GM21529 (cell line): Measurements from ENCODE around the gene DPP3.
"Not testable (repeated sequence)": the region's sequence is repeated elsewhere in the genome, so short reads cannot be mapped to it uniquely, and the experiment has no call there.

Source experiments
- ATAC-seq: cut with Tn5 transposase; IDR thresholded peaks from one replicate; pipeline ENCODE4 v1.9.1; 2021; ENCODE audit not compliant: unreplicated experiment

Gene DPP3

GRCh38 chr11:66530927-66531709, 50.9 kb downstream of the DPP3 start:
- ATAC-seq: no peak

- ATAC-seq: no peak
Observed at GRCh38 chr11:66531841-66532240, 51.6 kb downstream of the DPP3 start.

- no peak for ATAC-seq
Observed at GRCh38 chr11:66532784-66533183, 52.5 kb downstream of the DPP3 start.

- no peak for ATAC-seq
Observed at GRCh38 chr11:66539170-66539869, 59.1 kb downstream of the DPP3 start.

GRCh38 chr11:66539870-66540213, 59.6 kb downstream of the DPP3 start:
- no peak for ATAC-seq

GRCh38 chr11:66540598-66540997, 60.4 kb downstream of the DPP3 start:
- not testable (repeated sequence) for ATAC-seq

GRCh38 chr11:66541892-66542291, 61.7 kb downstream of the DPP3 start:
- no peak for ATAC-seq

GRCh38 chr11:66542362-66542761, 62.1 kb downstream of the DPP3 start:
- no peak for ATAC-seq

GRCh38 chr11:66543263-66544107, 63.3 kb downstream of the DPP3 start:
- peak; percentile 30 for ATAC-seq

- not testable (repeated sequence) for ATAC-seq
Observed at GRCh38 chr11:66544952-66545351, 64.7 kb downstream of the DPP3 start.

- peak; percentile 88 for ATAC-seq
Observed at GRCh38 chr11:66545701-66546367, 65.6 kb downstream of the DPP3 start, which contains the start of gene ZDHHC24. ZDHHC24 (minus strand) TSS chr11:66546048; CDS start chr11:66546003, 45 bp downstream.

- no peak for ATAC-seq
Observed at GRCh38 chr11:66546368-66546965, 66.2 kb downstream of the DPP3 start, which contains the start of gene ACTN3. ACTN3 (plus strand) TSS chr11:66546903; CDS start chr11:66546938, 35 bp downstream.

- ATAC-seq: no peak
Observed at GRCh38 chr11:66546966-66547661, 66.9 kb downstream of the DPP3 start.

GRCh38 chr11:66547662-66548009, 67.4 kb downstream of the DPP3 start:
- ATAC-seq: no peak

- ATAC-seq: no peak
Observed at GRCh38 chr11:66548041-66548440, 67.8 kb downstream of the DPP3 start.

GRCh38 chr11:66548774-66549630, 68.8 kb downstream of the DPP3 start:
- no peak for ATAC-seq

- ATAC-seq: no peak
Observed at GRCh38 chr11:66549696-66550095, 69.5 kb downstream of the DPP3 start.

GRCh38 chr11:66550887-66551286, 70.7 kb downstream of the DPP3 start:
- no peak for ATAC-seq

GRCh38 chr11:66554602-66555001, 74.4 kb downstream of the DPP3 start:
- no peak for ATAC-seq
